GM12878 (cell line): ENCODE data around the gene FEN1. TPM values are rescaled to one million over a fixed set of nuclear protein-coding genes. Genes with fewer than 3 reads are reported as not detected.

ENCODE experiments used
- ATAC-seq: fragments of 200-7000 bp; cut with Tn5 transposase; 3 replicates; pipeline ENCODE4 v1.9.1; 2020; ENCODE audit warnings: mild to moderate bottlenecking, moderate library complexity
- BruUV-seq: library from RNA; stranded (reverse); fragments of 400-500 nt; replicated peaks from 2 replicates; lab custom pipeline; 2021; lab: Mats Ljungman, UMichigan
- CTCF ChIA-PET: fragments of 300-600 bp; sonication (Branson Sonifier 250); formaldehyde crosslinking; extraction: SDS; loops from one replicate; lab custom pipeline; 2021; ENCODE audit warnings: inconsistent platforms; lab: Yijun Ruan, JAX
- POLR2A ChIA-PET: fragments of 350-600 bp; formaldehyde crosslinking; extraction: SDS; loops from one replicate; lab custom pipeline; 2021; ENCODE audit warnings: inconsistent platforms; lab: Charles Lee
- RAD21 ChIA-PET: fragments of 300-600 bp; sonication (Branson Sonifier 250); formaldehyde crosslinking; loops from one replicate; lab custom pipeline; 2023; ENCODE audit warnings: antibody characterized with exemption; ENCODE audit not compliant: unreplicated experiment; lab: Charles Lee
- SMC1A ChIA-PET: fragments of 300-600 bp; sonication (Branson Sonifier 250); formaldehyde crosslinking; loops from one replicate; lab custom pipeline; 2023; ENCODE audit not compliant: unreplicated experiment, uncharacterized antibody; lab: Charles Lee
- DNase-seq: peaks from one replicate; pipeline ENCODE4 v3.0.0-alpha.2; 2011; ENCODE audit warnings: low read depth, low spot score
- FAIRE-seq: peaks from 3 replicates; lab custom pipeline; 2011; peaks lifted over from hg19 to GRCh38; lab: Jason Lieb, UNC
- H2AFZ ChIP-seq: 2 replicates; pipeline ENCODE4 v1.6.0; 2011; ENCODE audit warnings: low read depth, low read length, control low read depth; ENCODE audit not compliant: control insufficient read depth
- H3K27ac ChIP-seq: 2 replicates; pipeline ENCODE4 v1.5.1; 2011; ENCODE audit warnings: control low read depth; ENCODE audit not compliant: control insufficient read depth, insufficient read depth
- H3K27me3 ChIP-seq, 2 experiments: replicated peaks in 1 of 2; 2 replicates each; pipeline versions ENCODE4 v1.6.0 to v1.6.1; 2011; ENCODE audit warnings: low read length in 1 of 2; ENCODE audit not compliant: control insufficient read depth in 2 of 2, insufficient read depth in 2 of 2
- H3K36me3 ChIP-seq, 2 experiments: 2 replicates each; pipeline ENCODE4 v1.5.1; 2011; ENCODE audit warnings: low read length in 1 of 2; ENCODE audit not compliant: control insufficient read depth in 2 of 2, insufficient read depth in 2 of 2
- H3K4me1 ChIP-seq: 2 replicates; pipeline ENCODE4 v1.6.1; 2011; ENCODE audit warnings: mild to moderate bottlenecking, low read length, moderate library complexity, mixed read lengths; ENCODE audit not compliant: control insufficient read depth, insufficient read depth
- H3K4me2 ChIP-seq: 2 replicates; pipeline ENCODE4 v1.6.0; 2011; ENCODE audit warnings: control low read depth; ENCODE audit not compliant: control insufficient read depth, insufficient read depth
- H3K4me3 ChIP-seq: fragments of 200-600 bp; sonication (generic); 2 replicates; pipeline ENCODE4 v1.5.1; 2016
- H3K79me2 ChIP-seq: 2 replicates; pipeline ENCODE4 v1.6.0; 2011; ENCODE audit warnings: low read length; ENCODE audit not compliant: control insufficient read depth, insufficient read depth
- H3K9ac ChIP-seq: 2 replicates; pipeline ENCODE4 v1.8.0; 2011; ENCODE audit warnings: low read length, control low read depth, mixed read lengths; ENCODE audit not compliant: control insufficient read depth, insufficient read depth
- H3K9me3 ChIP-seq: replicated peaks from 3 replicates; pipeline ENCODE4 v1.5.1; 2011; ENCODE audit warnings: mild to moderate bottlenecking, low read length; ENCODE audit not compliant: control insufficient read depth, insufficient read depth
- H4K20me1 ChIP-seq: 2 replicates; pipeline ENCODE4 v1.6.0; 2011; ENCODE audit not compliant: control insufficient read depth, insufficient read depth
- CBX3 ChIP-seq: fragments of 200-600 bp; sonication (generic); IDR thresholded peaks from 2 replicates; pipeline ENCODE4 v1.6.1; 2016; ENCODE audit warnings: low read depth, borderline replicate concordance
- DPF2 ChIP-seq: fragments of 450-650 bp; IDR thresholded peaks from 2 replicates; pipeline ENCODE4 v1.6.1; 2017; ENCODE audit warnings: mild to moderate bottlenecking
- EED ChIP-seq: sonication (generic); IDR thresholded peaks from 2 replicates; pipeline ENCODE4 v1.6.1; 2016; ENCODE audit warnings: antibody characterized with exemption, low read depth
- EGR1 ChIP-seq, 2 experiments: IDR thresholded peaks; 1 replicate in 1 of 2; 2 replicates in 1 of 2; pipeline ENCODE4 v1.6.1; 2011 to 2012; ENCODE audit warnings: low read depth in 2 of 2, low read length in 2 of 2, borderline replicate concordance in 1 of 2, mild to moderate bottlenecking in 1 of 2, moderate library complexity in 1 of 2
- IRF4 ChIP-seq: IDR thresholded peaks from 2 replicates; pipeline ENCODE4 v1.6.1; 2011; ENCODE audit warnings: low read depth, low read length
- JUNB ChIP-seq: IDR thresholded peaks from 2 replicates; pipeline ENCODE4 v1.6.1; 2016; ENCODE audit warnings: antibody characterized with exemption, mild to moderate bottlenecking
- MXI1 ChIP-seq: fragments of 150-350 bp; IDR thresholded peaks from 2 replicates; pipeline ENCODE4 v1.6.1; 2011; ENCODE audit warnings: low read depth, mild to moderate bottlenecking, inconsistent platforms, low read length, improper control_type of control experiment
- NRF1 ChIP-seq: conservative IDR thresholded peaks from 2 replicates; pipeline ENCODE4 v1.6.1; 2011; ENCODE audit warnings: mild to moderate bottlenecking, low read depth, low read length, improper control_type of control experiment
- RCOR1 ChIP-seq: conservative IDR thresholded peaks from 2 replicates; pipeline ENCODE4 v1.6.1; 2012; ENCODE audit warnings: low read depth, low read length, improper control_type of control experiment
- SIN3A ChIP-seq: IDR thresholded peaks from 2 replicates; pipeline ENCODE4 v1.6.1; 2012; ENCODE audit warnings: low read depth, low read length, improper control_type of control experiment
- ZNF592 ChIP-seq: fragments of 450-650 bp; IDR thresholded peaks from 2 replicates; pipeline ENCODE4 v1.6.1; 2017; ENCODE audit warnings: mild to moderate bottlenecking, moderate library complexity
- WGBS: methylation state at CpG from one replicate; pipeline ENCODE4 v1.1.6; 2016; ENCODE audit warnings: low lambda C conversion rate; ENCODE audit not compliant: insufficient replicate concordance, insufficient coverage; ENCODE audit errors: missing lambda C conversion rate; 5-methylcytosine and 5-hydroxymethylcytosine counted together
- in situ Hi-C: fragments of 300-500 bp; cut with MboI; formaldehyde crosslinking; loops from 9 replicates; pipeline ENCODE4 v1.14.3; 2018; ENCODE audit warnings: mixed read lengths
- intact Hi-C: fragments of 100-400 bp; cut with micrococcal nuclease; formaldehyde crosslinking; loops from one replicate; pipeline ENCODE4 v1.14.2; 2022; ENCODE audit not compliant: unreplicated experiment
- polyA plus RNA-seq, 11 experiments: library from polyadenylated mRNA; depleted of rRNA in 4 of 11; unstranded in 6 of 11; stranded (reverse) in 5 of 11; fragments of >200 nt; fragmentation: Nextera tagmentation in 4 of 11; fragmentation: Illumina TruSeq in 1 of 11; extraction: Ambion mirVana in 4 of 11; extraction: Trizol in 1 of 11; gene quantifications; 1 replicate in 1 of 11; 2 replicates in 10 of 11; pipeline versions ENCODE4 v1.2.1 to v1.2.3, GENCODE V29; 2011 to 2016; ENCODE audit warnings: inconsistent platforms in 2 of 11, missing spikeins in 2 of 11, low read depth in 1 of 11
- total RNA-seq, 4 experiments: library from RNA; depleted of rRNA in 3 of 4; stranded (reverse); fragments of >200 nt in 3 of 4; fragmentation: Illumina TruSeq in 1 of 4; extraction: Trizol in 1 of 4; gene quantifications; 2 replicates each; pipeline versions ENCODE4 v1.2.1 to v1.2.3, GENCODE V29; 2013 to 2021
- TF ChIP-seq, protein P1 (sequence below): IDR thresholded peaks from 2 replicates; pipeline ENCODE4 v1.6.1; 2011; ENCODE audit warnings: borderline replicate concordance, low read depth, mild to moderate bottlenecking, moderate library complexity, mixed read lengths, low read length; ENCODE audit not compliant: insufficient read depth; ENCODE audit errors: extremely low read length
- TF ChIP-seq, protein P2 (sequence below): fragments of 450-650 bp; conservative IDR thresholded peaks from 2 replicates; pipeline ENCODE4 v1.6.1; 2017; ENCODE audit warnings: mild to moderate bottlenecking, moderate library complexity
- TF ChIP-seq, protein P3 (sequence below): fragments of 450-650 bp; IDR thresholded peaks from 2 replicates; pipeline ENCODE4 v1.6.1; 2016; ENCODE audit warnings: mild to moderate bottlenecking, moderate library complexity, borderline replicate concordance

FEN1 gene
- total and polyA plus RNA-seq, 10 of the 15 experiments (the other 5 are each of a cell fraction or from before 2014, with no cell fraction given): 54.8 to 282 (median 125) TPM

DNA sequence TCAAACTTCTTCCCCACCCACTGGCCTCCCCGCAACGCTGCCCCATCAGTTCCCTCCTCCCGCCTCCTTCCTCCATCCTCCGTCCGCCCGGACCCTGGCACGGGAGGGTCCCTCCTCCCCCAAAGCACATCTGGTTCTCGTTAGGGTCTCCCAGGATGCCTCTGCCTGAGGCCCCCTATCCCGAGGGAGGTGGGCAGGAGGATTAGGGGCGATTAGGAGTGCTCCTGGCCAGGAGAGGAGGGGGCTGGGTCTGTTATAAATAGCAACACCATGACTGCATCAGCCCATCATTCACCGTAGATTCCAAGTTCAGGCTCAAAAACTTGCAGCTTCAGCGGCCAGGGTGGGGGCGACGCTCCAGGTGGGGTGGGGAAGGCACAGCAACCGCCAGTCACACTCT, 29.9 kb upstream of the FEN1 start:
- CTCF ChIA-PET: interaction anchor here (1.8 kb wide), 1 partner anchor 25 kb away, joined by 5 read pairs; no protein-coding TSS in a partner anchor
- TF ChIP-seq JUNB: no peak
- TF ChIP-seq, protein P1, sequence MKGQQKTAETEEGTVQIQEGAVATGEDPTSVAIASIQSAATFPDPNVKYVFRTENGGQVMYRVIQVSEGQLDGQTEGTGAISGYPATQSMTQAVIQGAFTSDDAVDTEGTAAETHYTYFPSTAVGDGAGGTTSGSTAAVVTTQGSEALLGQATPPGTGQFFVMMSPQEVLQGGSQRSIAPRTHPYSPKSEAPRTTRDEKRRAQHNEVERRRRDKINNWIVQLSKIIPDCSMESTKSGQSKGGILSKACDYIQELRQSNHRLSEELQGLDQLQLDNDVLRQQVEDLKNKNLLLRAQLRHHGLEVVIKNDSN: no peak
- no peak for TF ChIP-seq DPF2
- no peak for TF ChIP-seq NRF1
- no peak for TF ChIP-seq MXI1
- TF ChIP-seq EGR1 (IDR thresholded peaks at IDR 0.05; ENCODE audit: borderline replicate concordance in 1 of 2, low read depth in 2 of 2, low read length in 2 of 2): no peak
- TF ChIP-seq, protein P2, sequence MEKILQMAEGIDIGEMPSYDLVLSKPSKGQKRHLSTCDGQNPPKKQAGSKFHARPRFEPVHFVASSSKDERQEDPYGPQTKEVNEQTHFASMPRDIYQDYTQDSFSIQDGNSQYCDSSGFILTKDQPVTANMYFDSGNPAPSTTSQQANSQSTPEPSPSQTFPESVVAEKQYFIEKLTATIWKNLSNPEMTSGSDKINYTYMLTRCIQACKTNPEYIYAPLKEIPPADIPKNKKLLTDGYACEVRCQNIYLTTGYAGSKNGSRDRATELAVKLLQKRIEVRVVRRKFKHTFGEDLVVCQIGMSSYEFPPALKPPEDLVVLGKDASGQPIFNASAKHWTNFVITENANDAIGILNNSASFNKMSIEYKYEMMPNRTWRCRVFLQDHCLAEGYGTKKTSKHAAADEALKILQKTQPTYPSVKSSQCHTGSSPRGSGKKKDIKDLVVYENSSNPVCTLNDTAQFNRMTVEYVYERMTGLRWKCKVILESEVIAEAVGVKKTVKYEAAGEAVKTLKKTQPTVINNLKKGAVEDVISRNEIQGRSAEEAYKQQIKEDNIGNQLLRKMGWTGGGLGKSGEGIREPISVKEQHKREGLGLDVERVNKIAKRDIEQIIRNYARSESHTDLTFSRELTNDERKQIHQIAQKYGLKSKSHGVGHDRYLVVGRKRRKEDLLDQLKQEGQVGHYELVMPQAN: no peak
- TF ChIP-seq IRF4: no peak
- no peak for TF ChIP-seq RCOR1
- TF ChIP-seq, protein P3, sequence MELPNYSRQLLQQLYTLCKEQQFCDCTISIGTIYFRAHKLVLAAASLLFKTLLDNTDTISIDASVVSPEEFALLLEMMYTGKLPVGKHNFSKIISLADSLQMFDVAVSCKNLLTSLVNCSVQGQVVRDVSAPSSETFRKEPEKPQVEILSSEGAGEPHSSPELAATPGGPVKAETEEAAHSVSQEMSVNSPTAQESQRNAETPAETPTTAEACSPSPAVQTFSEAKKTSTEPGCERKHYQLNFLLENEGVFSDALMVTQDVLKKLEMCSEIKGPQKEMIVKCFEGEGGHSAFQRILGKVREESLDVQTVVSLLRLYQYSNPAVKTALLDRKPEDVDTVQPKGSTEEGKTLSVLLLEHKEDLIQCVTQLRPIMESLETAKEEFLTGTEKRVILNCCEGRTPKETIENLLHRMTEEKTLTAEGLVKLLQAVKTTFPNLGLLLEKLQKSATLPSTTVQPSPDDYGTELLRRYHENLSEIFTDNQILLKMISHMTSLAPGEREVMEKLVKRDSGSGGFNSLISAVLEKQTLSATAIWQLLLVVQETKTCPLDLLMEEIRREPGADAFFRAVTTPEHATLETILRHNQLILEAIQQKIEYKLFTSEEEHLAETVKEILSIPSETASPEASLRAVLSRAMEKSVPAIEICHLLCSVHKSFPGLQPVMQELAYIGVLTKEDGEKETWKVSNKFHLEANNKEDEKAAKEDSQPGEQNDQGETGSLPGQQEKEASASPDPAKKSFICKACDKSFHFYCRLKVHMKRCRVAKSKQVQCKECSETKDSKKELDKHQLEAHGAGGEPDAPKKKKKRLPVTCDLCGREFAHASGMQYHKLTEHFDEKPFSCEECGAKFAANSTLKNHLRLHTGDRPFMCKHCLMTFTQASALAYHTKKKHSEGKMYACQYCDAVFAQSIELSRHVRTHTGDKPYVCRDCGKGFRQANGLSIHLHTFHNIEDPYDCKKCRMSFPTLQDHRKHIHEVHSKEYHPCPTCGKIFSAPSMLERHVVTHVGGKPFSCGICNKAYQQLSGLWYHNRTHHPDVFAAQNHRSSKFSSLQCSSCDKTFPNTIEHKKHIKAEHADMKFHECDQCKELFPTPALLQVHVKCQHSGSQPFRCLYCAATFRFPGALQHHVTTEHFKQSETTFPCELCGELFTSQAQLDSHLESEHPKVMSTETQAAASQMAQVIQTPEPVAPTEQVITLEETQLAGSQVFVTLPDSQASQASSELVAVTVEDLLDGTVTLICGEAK: no peak
- no peak for TF ChIP-seq ZNF592
- TF ChIP-seq EED: no peak
- TF ChIP-seq SIN3A: no peak
- no peak for TF ChIP-seq CBX3

More for the DNA sequence above, 29.9 kb upstream of the FEN1 start:
- intact Hi-C loops (no loop called here), in situ Hi-C loops (no loop called here)
- ATAC-seq: no peak
- Histone ChIP-seq H3K36me3 (no peaks in the 10 kb centered on the region), H3K4me1 (no peaks in the 10 kb centered on the region), H3K79me2 (no peaks in the 10 kb centered on the region), H2AFZ (no peak overlapping the region), H3K27ac (no peak overlapping the region), H3K9me3 (no peaks in the 10 kb centered on the region), H3K4me2 (no peak overlapping the region), H3K9ac (no peak overlapping the region), H3K4me3 (no peak overlapping the region), H3K27me3 (no peaks in the 10 kb centered on the region), H4K20me1 (no peaks in the 10 kb centered on the region)
- 20% methylated on average over 7 of the region's 15 CpGs for WGBS
- no peak for FAIRE-seq
- ChIA-PET POLR2A (no interaction called here), SMC1A (interaction anchor here (2.0 kb wide), 1 partner anchor 14 kb away, joined by 4 read pairs; no protein-coding TSS in a partner anchor), RAD21 (no interaction called here)
- DNase-seq: no peak
- no TSS peak for BruUV-seq
